ENCODE data around the gene CSK.

Gene CSK

GRCh38 chr15:74833376-74834107 is 51.7 kb downstream of the CSK start:
- DNase-seq (ENCODE audit: low read depth): no peak
- no peak overlapping the region for H3K4me3 ChIP-seq (ENCODE audit: low read depth, low read length)
- TF ChIP-seq, protein P1, sequence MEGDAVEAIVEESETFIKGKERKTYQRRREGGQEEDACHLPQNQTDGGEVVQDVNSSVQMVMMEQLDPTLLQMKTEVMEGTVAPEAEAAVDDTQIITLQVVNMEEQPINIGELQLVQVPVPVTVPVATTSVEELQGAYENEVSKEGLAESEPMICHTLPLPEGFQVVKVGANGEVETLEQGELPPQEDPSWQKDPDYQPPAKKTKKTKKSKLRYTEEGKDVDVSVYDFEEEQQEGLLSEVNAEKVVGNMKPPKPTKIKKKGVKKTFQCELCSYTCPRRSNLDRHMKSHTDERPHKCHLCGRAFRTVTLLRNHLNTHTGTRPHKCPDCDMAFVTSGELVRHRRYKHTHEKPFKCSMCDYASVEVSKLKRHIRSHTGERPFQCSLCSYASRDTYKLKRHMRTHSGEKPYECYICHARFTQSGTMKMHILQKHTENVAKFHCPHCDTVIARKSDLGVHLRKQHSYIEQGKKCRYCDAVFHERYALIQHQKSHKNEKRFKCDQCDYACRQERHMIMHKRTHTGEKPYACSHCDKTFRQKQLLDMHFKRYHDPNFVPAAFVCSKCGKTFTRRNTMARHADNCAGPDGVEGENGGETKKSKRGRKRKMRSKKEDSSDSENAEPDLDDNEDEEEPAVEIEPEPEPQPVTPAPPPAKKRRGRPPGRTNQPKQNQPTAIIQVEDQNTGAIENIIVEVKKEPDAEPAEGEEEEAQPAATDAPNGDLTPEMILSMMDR (IDR thresholded peaks at IDR 0.05; ENCODE audit: low read depth, low read length, missing control alignments): no peak
- in situ Hi-C loops (cut with HindIII; ENCODE audit: low sequenced_read_pairs): no loop called here

GRCh38 chr15:74835312-74835823 is 53.5 kb downstream of the CSK start:
- DNase-seq (ENCODE audit: low read depth): no peak
- TF ChIP-seq, protein P1 (IDR thresholded peaks at IDR 0.05; ENCODE audit: low read depth, low read length, missing control alignments): peak; percentile 92
- H3K4me3 ChIP-seq (ENCODE audit: low read depth, low read length): no peak overlapping the region
- in situ Hi-C loops (cut with HindIII; ENCODE audit: low sequenced_read_pairs): no loop called here

DNA sequence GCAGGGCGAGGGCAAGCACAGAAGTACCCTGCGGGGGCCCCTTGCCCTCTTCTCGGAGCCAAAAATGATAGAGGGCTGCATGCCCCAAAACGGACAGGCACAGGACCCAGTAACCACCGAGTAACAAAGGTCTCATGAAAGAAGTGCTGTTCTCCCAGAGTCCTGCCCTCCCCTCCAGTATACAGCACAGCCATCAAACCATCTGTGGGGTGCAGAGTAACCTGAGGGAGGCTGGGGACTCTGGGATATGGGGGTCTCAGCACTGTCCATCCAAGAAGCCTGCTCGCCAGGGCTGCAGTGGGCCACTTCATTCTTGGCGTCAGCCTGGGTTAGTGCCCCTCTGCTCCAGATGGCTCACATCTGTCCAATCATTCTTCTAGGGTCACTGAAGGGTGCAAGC is 55.0 kb downstream of the CSK start:
- TF ChIP-seq, protein P1 (IDR thresholded peaks at IDR 0.05; ENCODE audit: low read depth, low read length, missing control alignments): no peak
- in situ Hi-C loops (cut with HindIII; ENCODE audit: low sequenced_read_pairs): no loop called here
- no peak overlapping the region for H3K4me3 ChIP-seq (ENCODE audit: low read depth, low read length)
- DNase-seq (ENCODE audit: low read depth): no peak

- DNase-seq (ENCODE audit: low read depth): no peak
- in situ Hi-C loops (cut with HindIII; ENCODE audit: low sequenced_read_pairs): no loop called here
- TF ChIP-seq, protein P1 (IDR thresholded peaks at IDR 0.05; ENCODE audit: low read depth, low read length, missing control alignments): no peak
- no peak overlapping the region for H3K4me3 ChIP-seq (ENCODE audit: low read depth, low read length)
Observed at GRCh38 chr15:74837482-74838136, 55.7 kb downstream of the CSK start.

GRCh38 chr15:74838137-74838516 is 56.2 kb downstream of the CSK start:
- in situ Hi-C loops (cut with HindIII; ENCODE audit: low sequenced_read_pairs): no loop called here
- DNase-seq (ENCODE audit: low read depth): no peak
- TF ChIP-seq, protein P1 (IDR thresholded peaks at IDR 0.05; ENCODE audit: low read depth, low read length, missing control alignments): no peak
- H3K4me3 ChIP-seq (ENCODE audit: low read depth, low read length): no peak overlapping the region

GRCh38 chr15:74838746-74839525 is 57.1 kb downstream of the CSK start:
- in situ Hi-C loops (cut with HindIII; ENCODE audit: low sequenced_read_pairs): no loop called here

More at GRCh38 chr15:74838746-74839525, 57.1 kb downstream of the CSK start:
- TF ChIP-seq, protein P1 (IDR thresholded peaks at IDR 0.05; ENCODE audit: low read depth, low read length, missing control alignments): no peak
- H3K4me3 ChIP-seq (ENCODE audit: low read depth, low read length): no peak overlapping the region
- no peak for DNase-seq (ENCODE audit: low read depth)

Data from astrocyte of the cerebellum (primary cell).